Activated naive CD4-positive, alpha-beta T cell (primary cell): ENCODE data around the gene SHROOM3.

Experiments used
- DNase-seq, 4 experiments: peaks; one replicate each; lab custom pipeline; 2025; lab: John Stamatoyannopoulos, UW

SHROOM3 gene

DNA sequence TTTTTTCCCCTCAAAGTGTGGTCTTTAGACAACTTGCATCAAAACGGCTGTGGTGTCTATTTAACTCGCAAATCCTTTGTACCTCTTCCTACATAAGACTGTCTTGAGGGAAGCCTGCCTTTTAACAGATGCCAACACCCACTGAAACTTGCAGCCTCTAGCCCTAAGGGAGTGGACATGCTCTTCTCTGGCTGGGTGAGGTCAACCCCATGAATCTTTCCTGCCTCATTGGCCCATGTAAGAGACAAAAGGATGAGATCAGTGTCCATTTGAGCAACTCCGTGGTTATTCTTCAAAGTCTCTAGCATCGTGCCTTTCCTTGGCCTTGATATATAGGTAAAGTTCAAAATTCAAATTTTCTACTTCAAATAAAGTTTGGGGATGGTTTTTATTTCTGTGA, 134.7 kb downstream of the SHROOM3 start:
- no peak for DNase-seq

DNA sequence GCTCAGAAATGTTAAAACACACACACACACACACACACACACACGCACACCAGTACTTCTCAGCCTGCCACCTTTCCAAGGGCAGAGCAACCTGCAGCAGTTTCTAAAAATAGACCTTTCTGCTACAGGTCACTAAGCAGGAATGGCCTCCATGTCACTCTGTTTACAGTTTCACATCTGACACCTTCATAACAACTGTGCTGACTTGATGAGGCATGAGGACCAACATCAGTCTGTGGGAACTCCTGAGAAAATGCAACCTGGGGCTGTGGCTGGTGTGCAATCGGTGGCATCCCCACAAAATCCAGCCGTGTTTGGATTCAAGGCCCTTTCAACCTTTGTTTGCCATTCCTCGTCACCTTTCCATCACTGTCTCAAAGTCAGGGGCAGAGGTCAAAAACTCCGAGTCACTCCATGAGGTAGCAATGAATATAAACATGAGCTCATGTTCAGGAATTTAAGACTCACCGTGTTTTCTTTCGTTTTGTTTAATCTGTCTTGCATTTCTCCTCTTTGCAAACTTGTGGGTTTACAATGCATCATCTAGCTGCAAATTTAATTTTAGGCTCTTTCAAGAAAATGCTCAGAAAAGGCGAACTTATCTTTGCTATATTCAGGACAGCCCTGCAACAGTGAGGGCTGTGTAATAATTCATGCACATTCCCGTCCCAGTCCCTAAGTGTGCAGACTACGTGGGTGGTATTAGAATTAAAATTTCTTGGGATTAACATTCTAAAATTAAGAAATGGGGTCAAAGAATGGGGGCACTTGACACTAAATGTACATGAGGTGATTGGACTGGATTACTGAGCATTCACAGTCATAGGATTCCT, 135.3 kb downstream of the SHROOM3 start:
- DNase-seq = no peak

DNA sequence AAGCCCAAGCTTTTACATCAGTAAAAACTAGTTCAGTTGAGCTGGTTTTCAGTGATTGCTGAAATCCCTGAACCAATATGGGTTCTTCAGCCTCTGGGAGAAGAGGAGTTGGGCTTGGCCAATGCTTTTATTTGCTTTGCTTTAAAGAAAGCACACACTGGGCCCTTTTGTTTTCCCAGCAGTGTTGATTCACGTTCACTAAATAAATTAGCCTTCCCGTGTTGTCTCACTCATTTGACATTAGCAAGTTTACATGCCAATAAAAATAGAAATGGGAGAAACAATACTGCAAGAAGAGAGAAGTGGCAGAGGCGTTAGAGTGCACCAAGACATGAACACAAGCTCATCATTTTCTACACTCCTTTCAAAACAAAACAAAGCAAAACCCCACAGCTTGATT, 136.2 kb downstream of the SHROOM3 start:
- DNase-seq = no peak

DNA sequence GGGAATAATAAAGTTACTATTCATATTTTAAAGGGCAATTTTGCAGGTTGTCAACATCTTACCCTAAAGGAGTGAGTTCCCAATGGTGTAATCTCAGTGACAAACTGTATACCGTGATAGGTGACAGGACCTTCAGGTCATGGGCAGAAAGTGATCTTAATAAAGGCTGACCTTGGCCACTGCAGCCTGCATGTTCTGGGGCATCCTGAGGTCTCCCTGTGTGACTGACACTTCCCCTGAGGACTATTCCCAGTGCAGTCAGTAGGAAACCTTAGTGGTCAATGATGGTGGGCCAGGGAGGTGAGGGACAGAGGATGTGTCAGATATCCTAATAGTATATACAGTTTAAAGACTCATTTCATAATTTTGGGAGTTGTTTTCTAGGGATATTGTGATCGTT, 137.2 kb downstream of the SHROOM3 start:
- no peak for DNase-seq

DNA sequence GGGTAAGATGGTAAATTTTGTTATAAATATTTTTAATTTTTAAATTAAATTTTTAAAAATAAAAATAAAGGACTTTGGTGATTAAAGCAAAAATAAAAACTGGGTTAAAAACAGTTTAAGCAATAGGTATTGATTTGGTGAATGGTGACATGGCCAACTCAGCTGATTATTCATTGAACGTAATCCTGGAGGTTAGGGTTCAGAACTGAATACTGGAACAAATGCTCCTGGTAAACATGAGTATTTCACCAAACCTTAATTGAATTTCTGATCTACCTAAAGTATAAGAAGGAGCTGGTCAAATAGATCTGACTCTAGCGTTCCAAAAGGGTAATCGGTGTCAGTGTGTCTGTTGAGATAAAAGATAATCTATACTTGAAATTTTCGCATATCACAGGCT, 141.8 kb downstream of the SHROOM3 start:
- no peak for DNase-seq

DNA sequence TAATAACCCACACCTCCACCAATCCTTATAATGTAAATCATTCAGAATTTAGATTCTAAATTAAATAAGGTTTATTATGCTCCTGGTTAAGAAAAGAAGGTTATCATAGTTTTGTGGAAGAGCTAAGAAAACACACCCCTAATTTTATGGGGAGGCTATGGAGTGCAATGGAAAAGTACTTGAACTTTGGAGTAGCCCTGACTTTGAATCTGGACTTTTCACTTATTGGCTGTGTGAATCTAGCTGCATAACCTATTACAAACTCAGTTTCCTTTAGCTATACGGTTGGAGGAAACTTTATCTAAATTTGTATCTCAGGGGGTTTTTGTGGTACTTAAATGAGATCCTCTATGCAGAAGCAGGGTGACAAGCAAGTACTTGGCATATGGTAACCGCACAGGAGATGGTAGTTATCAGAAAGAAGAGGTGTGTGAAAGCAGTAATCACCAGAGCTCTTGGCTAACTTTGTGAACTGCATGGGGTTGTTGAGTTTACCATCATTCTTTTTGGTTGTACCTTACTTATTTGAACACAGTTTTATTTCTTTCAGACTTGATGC, 143.1 kb downstream of the SHROOM3 start:
- DNase-seq = no peak

DNA sequence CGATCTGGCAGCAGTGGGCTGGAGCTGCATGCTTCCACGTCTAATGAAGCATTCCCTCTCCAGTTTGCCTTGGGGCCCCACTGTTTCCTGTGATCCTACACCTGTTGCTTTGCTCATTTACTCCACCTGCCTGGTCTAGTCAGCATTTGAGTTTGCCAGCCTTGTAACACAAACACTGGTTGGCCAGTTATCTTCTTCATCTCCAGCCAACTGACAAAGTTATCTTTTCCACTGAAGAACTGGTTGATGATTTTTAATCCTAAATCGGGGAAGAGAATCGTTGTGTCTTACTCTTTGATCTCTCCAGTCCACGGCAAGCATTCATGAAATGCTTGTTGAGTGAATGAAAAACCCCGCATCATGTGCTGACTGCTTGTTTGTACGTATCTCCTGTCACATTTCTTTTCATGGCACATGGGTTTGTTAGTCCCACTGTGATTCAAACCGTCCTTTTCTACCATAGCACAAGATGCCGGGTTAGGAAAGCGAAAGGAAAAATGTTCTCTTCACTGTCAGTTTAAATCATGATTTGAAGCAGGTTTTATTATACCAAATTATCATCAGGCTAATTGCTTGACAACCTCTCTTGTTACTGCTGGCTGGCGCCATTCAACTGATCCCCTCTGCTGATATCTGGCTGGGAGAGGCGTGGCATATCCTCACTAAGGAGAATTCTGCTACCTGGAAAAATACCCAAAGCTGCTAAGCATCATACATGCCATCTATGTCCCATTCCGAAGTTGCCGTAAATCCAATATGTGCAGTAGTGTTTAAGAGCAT, 144.8 kb downstream of the SHROOM3 start:
- DNase-seq = no peak

DNA sequence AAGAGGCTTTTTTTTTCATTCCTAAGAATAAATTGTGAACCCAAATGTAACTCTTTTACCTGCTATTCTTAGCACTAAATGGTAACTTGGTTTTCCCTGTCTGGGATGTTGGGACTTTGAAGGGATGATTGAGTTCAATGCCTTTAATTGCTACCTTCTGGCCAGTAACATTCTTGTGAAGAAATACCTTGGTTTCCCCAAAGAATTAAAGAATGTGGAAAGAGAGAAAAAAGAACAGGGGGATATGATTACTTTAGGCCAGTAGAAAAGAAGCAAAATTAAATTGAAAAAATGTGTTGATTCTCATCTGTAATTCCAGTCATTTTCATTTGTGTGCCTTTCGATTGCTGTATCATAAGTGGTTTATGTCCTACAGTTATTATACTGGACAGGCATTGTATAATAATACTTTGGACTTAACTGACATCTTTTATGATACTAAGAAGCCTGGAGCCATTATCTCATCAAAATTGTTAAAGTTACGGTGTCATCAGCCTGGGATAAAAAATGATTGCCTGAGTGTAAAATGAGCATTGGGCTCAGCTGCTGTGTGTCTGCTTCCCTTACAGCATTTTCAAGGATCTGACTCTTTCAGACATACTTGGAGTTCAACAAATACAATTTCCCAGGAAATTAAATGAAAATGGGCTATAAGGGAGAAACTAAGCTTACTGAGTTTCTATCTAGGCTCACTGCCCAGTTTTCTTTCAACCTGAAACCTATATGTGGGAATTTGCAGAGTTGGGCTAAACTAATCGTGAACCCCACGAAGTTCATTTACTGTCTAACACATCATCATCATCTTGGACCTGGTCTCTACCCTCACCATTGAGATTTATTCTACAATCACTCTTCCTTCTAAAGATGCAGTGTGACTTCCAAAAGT, 146.3 kb downstream of the SHROOM3 start:
- no peak for DNase-seq

DNA sequence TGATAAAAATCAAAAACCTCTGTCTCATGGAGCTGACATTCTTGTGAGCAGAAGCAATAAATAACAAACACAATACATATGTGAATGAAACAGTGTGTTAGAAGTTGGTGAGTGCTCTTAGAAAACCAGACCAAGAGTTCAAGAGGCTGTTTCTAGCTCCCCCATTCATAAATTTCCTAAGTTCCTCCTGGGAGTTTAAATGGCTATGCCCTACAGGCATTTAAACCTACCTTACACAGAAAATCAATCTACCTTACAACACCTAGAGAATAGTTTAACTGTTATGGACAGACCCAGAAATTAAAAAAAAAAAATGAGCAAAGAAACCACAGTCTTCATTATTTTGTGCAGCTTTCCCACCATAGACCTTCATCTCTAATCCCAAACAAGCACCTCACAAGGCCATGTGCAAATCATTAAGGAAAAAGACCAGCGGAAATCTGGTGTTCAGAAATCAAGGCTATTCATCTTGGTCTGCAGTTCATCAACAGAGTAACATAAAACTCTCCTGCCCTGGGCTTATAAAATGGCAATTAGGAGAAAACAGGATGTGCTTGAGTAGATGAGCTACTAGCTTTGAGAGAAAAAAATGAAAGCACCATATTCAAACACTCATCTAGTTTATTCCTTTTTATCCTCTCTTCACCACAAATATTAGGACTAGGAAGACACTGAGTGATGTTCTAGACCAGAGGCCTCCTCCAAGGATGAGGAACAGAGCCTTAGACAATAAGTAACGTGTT, 147.2 kb downstream of the SHROOM3 start:
- no peak for DNase-seq

DNA sequence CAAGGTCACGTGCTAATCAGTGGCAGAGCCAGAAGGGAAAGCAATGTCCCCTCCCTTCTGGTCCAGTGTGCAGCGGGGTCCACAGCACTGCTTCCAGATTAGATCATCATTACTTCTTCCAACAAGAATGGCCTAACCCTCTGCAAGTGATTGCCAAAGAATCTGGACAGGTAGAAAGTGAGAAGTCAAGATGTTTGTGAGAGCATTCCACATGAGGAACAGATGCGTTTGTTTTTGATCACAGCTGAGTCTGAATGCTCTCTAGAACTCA, 147.7 kb downstream of the SHROOM3 start:
- no peak for DNase-seq

DNA sequence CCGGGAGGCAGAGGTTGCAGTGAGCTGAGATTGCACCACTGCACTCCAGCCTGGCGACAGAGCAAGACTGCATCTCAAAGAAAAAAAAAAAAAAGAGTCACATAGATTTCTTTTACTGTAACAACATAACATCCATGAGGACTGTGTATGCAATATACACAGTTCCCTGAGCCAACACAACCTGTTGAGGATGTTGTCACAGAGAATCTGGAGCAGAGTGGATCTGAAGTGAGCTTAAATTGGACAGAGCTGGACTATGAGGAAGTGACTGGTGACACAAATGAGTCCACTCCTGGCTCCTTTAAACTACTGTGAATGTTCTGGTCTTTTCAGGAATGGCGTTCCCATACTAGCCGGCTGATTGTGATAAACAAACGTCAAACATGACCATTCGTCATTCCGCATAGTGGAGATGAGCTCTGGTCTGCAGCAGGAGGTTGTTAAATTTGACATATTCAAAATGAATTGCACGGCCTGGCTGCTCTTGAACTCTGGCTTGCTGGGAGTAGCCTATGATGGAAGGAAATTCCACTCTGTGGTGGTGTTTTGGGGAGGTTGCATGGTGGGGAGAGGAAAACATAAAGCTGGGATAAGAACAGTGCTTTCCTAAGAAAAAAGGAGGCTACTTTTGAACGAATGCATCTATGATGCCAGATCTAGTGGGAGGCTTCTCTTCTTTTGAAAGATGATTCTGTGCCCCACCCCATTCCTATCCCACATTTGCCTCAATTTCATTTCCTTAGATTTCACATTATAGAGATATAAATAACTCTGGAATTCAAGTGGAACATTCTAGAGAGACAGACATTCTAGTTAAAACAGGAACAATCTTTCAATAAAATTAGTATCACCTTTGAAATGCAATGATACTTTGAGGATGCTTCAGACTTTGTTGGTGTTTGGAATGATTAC, 149.5 kb downstream of the SHROOM3 start:
- no peak for DNase-seq

DNA sequence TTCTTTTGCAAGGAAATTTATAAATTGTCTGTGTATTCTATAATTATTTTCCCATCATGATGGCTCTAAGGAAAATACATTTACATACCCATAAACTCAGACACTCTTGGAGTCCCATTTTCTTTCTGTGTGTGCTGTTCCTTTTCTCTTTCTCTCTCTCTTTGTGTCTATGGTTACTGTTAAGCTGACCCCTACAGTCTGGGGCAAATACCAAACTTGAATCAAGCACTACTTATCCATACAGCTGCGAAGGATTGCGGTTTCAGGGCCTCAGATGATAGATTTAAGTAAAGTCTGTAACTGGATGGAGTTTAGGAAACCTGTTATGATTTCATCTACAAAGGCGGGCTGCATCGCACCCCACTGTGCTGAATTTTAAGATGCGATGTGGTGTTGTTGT, 150.2 kb downstream of the SHROOM3 start:
- DNase-seq = no peak

DNA sequence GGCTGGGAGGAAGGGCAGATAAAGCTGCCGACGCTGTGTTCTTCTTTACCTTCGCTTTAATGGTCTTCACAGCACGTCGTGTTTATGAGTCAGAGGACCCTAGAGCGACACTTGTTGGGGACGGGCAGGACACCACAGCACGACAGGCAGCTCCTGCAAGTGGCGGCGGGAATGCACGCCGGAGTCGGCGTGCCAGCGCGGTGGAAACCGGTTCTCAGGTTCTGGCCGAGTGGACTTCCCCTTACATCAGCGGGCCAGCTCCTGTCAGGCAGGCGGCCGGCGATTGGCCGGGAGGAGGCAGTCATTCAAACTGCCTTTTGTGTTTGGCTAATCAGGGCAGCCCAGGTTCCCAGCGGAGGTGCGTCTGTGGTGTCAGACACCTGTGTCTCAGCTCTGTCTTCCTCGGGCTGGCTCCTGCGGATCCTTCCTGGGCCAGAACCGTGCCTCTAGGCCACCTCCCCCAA, 150.9 kb downstream of the SHROOM3 start:
- DNase-seq = no peak

DNA sequence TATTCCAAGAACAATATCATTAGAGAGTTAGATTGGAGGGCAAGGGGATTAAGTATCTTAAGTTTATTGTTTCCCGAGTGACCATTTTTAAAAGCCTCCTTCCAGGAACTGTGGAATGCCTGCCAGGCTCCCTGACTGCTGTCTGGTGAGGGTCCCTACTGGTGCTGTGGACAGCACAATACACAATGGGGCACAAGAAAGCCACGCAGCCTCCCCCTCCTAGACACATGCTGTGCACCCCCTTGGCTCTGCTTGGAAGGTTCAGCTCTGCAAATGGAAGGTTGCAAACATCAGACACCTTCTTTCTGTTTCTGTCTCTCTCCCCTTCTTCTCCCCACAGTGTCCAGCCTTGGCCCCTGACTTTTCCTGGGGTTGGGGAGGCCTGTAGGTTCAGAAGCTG, 153.2 kb downstream of the SHROOM3 start:
- DNase-seq = no peak

DNA sequence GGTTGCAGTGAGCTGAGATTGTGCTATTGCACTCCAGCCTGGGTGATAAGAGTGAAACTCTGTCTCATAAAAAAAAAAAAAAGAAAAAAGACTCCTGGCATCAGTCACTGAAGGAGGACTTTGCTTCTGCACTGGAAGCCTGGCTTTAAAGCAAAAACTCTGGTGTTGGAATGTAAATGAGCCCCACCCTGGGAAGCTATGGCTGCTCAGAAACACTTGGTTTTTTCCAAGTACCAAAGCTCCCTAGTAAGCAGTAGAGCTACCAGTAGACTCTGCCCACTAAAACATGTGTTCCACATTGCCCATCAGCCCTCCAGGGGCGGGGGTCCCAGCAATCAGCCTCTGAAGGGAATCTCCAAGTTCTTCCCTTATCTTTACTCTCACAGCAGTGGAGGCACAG, 154.4 kb downstream of the SHROOM3 start:
- DNase-seq = no peak

DNA sequence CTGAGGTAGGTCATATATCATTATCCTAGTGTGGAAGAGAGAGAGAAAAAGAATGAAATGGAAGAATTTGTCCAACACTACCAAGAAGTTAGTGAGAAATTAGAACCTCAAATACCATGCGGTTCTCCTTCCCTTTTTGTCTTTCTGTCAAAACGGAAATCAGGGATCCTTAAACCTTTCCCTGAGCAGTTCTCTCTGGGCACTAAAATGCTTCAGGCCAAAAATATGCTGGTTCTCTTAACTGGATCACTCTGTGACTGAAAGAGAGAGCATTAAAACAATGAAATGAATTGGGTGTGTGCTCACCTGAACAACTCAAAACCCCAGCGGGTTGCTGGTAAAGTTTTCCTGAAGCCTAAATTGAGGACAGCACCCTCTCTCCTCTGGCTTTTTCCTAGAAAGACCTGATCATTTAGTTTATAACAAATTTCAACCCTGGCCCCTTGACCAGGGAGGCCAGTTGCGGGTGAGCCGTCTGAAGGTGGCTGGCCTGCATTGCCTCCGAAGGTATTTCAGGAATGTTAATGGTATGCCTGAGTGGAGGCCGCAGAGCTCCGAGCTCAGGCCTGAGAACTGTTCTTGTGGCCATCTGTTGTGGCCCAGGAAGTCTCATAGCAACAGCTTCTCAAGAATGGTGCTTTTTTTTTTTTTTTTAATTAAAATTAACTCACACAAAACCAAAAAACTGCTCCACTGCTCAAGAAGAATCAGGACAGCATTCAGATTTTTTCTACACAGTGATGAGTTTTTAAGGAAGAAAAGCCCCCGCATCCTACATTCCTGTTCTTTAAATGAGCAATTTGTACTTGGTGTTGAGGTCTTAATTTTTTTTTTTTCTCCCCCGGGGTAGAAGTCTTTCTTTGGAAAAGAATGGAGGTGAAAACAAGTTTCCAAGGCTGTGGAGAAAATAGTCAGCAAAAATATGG, 155.1 kb downstream of the SHROOM3 start:
- DNase-seq = no peak

DNA sequence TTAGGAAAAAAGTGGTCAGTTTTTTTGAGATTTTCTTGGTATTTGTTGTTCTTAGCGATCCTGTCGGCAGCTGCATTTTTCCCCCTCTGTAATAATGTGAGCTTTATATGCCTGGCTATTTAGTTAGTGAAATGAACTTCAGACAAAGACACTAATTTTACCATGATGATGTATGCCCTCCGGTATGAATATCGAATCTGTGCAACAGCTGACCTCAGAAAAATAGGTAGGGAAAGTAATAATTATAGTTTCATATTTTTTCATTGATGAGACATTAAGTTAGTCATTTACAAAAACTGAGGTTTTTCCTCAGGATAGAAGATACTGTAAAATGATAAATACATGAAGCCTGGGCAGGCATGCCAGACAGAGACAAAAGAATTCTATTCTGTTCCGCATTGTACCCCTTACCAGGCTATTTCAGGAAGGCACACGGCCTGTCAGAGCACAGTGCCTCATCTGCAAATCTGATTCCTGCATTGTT, 155.8 kb downstream of the SHROOM3 start:
- DNase-seq = no peak

DNA sequence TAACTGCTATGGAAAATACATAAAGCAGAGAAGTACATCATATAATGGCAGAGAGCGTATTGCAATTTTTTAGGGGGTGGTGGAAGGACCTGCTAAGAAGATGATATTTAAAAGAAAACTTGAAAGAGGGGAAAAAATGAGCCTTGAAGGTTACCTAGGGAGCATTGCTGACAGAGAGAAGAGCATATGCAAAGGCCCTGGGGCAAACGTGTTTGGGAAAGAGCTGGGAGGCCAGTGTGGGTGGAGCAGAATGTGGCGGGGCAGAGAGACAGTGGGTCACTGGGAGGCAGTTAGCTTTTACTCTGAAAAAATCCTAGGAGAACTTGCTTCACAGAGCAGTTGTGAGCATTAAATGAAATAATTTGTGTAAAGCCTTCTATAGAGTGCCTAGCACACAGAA, 157.0 kb downstream of the SHROOM3 start:
- no peak for DNase-seq

DNA sequence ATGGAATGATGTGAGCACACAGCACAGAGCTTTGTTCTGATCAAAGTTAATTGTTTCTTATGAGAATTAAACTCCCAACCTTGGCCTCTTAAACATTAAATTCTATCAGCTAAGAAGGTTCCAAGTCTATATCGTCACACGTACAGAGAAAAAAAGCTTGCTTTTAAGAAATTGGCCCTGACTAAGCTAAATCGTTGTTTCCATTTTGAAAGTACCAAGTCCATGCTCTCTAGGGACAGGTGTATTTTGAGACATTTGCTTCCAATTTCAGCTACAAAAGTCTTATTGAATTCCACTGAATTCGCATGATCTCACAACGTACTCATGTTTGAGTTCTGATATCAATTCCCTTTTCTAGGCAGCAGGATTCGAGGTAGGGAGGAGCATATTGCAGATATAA, 157.4 kb downstream of the SHROOM3 start:
- no peak for DNase-seq
